Lower lobe of right lung (tissue), 2 donors: ENCODE results near the gene NMT1. TPM values are rescaled to one million over a fixed set of nuclear protein-coding genes. Genes with fewer than 3 reads are reported as not detected.

Source experiments
- ATAC-seq, 2 donors: fragments of 200-7000 bp; cut with Tn5 transposase; one replicate each; pipeline ENCODE4 v1.9.1; 2020 to 2022; ENCODE audit warnings: mild to moderate bottlenecking in 2 of 2, moderate library complexity in 2 of 2
- DNase-seq: peaks from one replicate; pipeline ENCODE4 v3.0.0-alpha.2; 2020
- H3K27ac ChIP-seq: fragments of 200-600 bp; one replicate; pipeline ENCODE4 v1.8.0; 2022
- H3K27me3 ChIP-seq: fragments of 200-600 bp; one replicate; pipeline ENCODE4 v1.8.0; 2022; ENCODE audit warnings: low read depth
- H3K36me3 ChIP-seq: fragments of 200-600 bp; one replicate; pipeline ENCODE4 v1.8.0; 2022; ENCODE audit warnings: mild to moderate bottlenecking
- H3K4me1 ChIP-seq: fragments of 200-600 bp; one replicate; pipeline ENCODE4 v1.8.0; 2022
- H3K4me3 ChIP-seq: fragments of 200-600 bp; one replicate; pipeline ENCODE4 v1.8.0; 2022; ENCODE audit warnings: mild to moderate bottlenecking
- H3K9me3 ChIP-seq: fragments of 200-600 bp; one replicate; pipeline ENCODE4 v1.8.0; 2022
- CTCF ChIP-seq: fragments of 200-600 bp; IDR thresholded peaks from one replicate; pipeline ENCODE4 v1.8.0; 2022; ENCODE audit warnings: antibody characterized with exemption, mild to moderate bottlenecking
- intact Hi-C: fragments of 100-400 bp; cut with DNase I; formaldehyde crosslinking; loops from one replicate; pipeline ENCODE4 v1.11.0; 2022
- total RNA-seq: library from RNA; stranded (reverse); fragmentation: NEBNext Ultra II Directional; extraction: Animal tissue kit (Norgen Biotek cat#: 25700); gene quantifications from one replicate; pipeline ENCODE4 v1.2.1, GENCODE V29; 2021
- donor health status: DM: no; HTN: yes; CAD: no; lungs with severe emphysema.

Gene NMT1
- total RNA-seq, 1 donor from 2014 or later, result 117 TPM

- Histone ChIP-seq H3K27ac (peak overlapping the region; percentile 47), H3K36me3 (no peaks in the 10 kb centered on the region), H3K4me1 (peaks cover 72% of the 10 kb centered on the region), H3K9me3 (no peaks in the 10 kb centered on the region), H3K4me3 (no peak overlapping the region), H3K27me3 (no peaks in the 10 kb centered on the region)
- intact Hi-C loops, result no loop called here
- ATAC-seq, result no peak
- TF ChIP-seq CTCF, result no peak
- no peak for DNase-seq
These were observed 66.1 kb downstream of the NMT1 start for GRCh38 chr17:45127207-45127547.

- DNase-seq, result peak; percentile 74
These were observed 66.6 kb downstream of the NMT1 start for GRCh38 chr17:45127548-45128300.

GRCh38 chr17:45128331-45128730 lies 67.2 kb downstream of the NMT1 start:
- intact Hi-C loops, result no loop called here
- no peak for ATAC-seq
- TF ChIP-seq CTCF, result no peak

More at GRCh38 chr17:45127548-45128300, 66.6 kb downstream of the NMT1 start:
- TF ChIP-seq CTCF, result no peak
- Histone ChIP-seq H3K36me3 (no peaks in the 10 kb centered on the region), H3K4me1 (peaks cover 69% of the 10 kb centered on the region), H3K9me3 (no peaks in the 10 kb centered on the region), H3K27me3 (no peaks in the 10 kb centered on the region), H3K27ac (peak overlapping the region; percentile 82), H3K4me3 (no peak overlapping the region)
- ATAC-seq, result peak; percentile 5 to 20
- intact Hi-C loops, result no loop called here

GRCh38 chr17:45128989-45129388 lies 67.9 kb downstream of the NMT1 start:
- ATAC-seq, result no peak
- intact Hi-C loops, result no loop called here
- no peak for TF ChIP-seq CTCF

More at GRCh38 chr17:45128331-45128730, 67.2 kb downstream of the NMT1 start:
- H3K27me3 ChIP-seq, result no peaks in the 10 kb centered on the region
- H3K36me3 ChIP-seq, result no peaks in the 10 kb centered on the region
- no peak for DNase-seq
- H3K27ac ChIP-seq, result peak overlapping the region; percentile 82
- no peaks in the 10 kb centered on the region for H3K9me3 ChIP-seq
- H3K4me1 ChIP-seq, result peaks cover 63% of the 10 kb centered on the region
- H3K4me3 ChIP-seq, result no peak overlapping the region

GRCh38 chr17:45129426-45129939 lies 68.4 kb downstream of the NMT1 start:
- intact Hi-C loops, result no loop called here
- peaks cover 52% of the 10 kb centered on the region for H3K4me1 ChIP-seq
- peak overlapping the region; percentile 1 for H3K27ac ChIP-seq
- no peaks in the 10 kb centered on the region for H3K36me3 ChIP-seq
- H3K9me3 ChIP-seq, result no peaks in the 10 kb centered on the region
- DNase-seq (no peak), ATAC-seq (no peak)
- no peak overlapping the region for H3K4me3 ChIP-seq
- H3K27me3 ChIP-seq, result no peaks in the 10 kb centered on the region
- TF ChIP-seq CTCF, result no peak

More at GRCh38 chr17:45128989-45129388, 67.9 kb downstream of the NMT1 start:
- peak overlapping the region; percentile 82 for H3K27ac ChIP-seq
- H3K9me3 ChIP-seq, result no peaks in the 10 kb centered on the region
- no peaks in the 10 kb centered on the region for H3K27me3 ChIP-seq
- H3K36me3 ChIP-seq, result no peaks in the 10 kb centered on the region
- DNase-seq, result no peak
- H3K4me3 ChIP-seq, result no peak overlapping the region
- H3K4me1 ChIP-seq, result peaks cover 57% of the 10 kb centered on the region
